Osteocyte (in vitro differentiated cells): ENCODE measurements around the gene ISM2. TPM values are rescaled to one million over a fixed set of nuclear protein-coding genes. Genes with fewer than 3 reads are reported as not detected.
"Not testable (repeated sequence)": the region's sequence is repeated elsewhere in the genome, so short reads cannot be mapped to it uniquely, and the experiment has no call there.

Experiments used
- DNase-seq: peaks from one replicate; pipeline ENCODE4 v3.0.0; 2021; ENCODE audit warnings: mixed read lengths; ENCODE audit not compliant: unreplicated experiment; ENCODE audit errors: extremely low spot score
- H3K27ac Mint-ChIP-seq: one replicate; pipeline ENCODE4 v1.8.0; 2021; ENCODE audit warnings: mild to moderate bottlenecking, mixed read lengths; ENCODE audit not compliant: unreplicated experiment
- H3K27me3 Mint-ChIP-seq: one replicate; pipeline ENCODE4 v1.8.0; 2021; ENCODE audit warnings: mixed read lengths; ENCODE audit not compliant: unreplicated experiment
- H3K36me3 Mint-ChIP-seq: one replicate; pipeline ENCODE4 v1.8.0; 2021; ENCODE audit warnings: mixed read lengths; ENCODE audit not compliant: unreplicated experiment
- H3K4me1 Mint-ChIP-seq: one replicate; pipeline ENCODE4 v1.8.0; 2021; ENCODE audit warnings: mixed read lengths; ENCODE audit not compliant: unreplicated experiment
- H3K4me3 Mint-ChIP-seq: one replicate; pipeline ENCODE4 v1.8.0; 2021; ENCODE audit warnings: mild to moderate bottlenecking, moderate library complexity, mixed read lengths; ENCODE audit not compliant: unreplicated experiment
- H3K9me3 Mint-ChIP-seq: one replicate; pipeline ENCODE4 v1.8.0; 2021; ENCODE audit warnings: mixed read lengths; ENCODE audit not compliant: unreplicated experiment
- long read RNA-seq: library from polyadenylated mRNA; unstranded; transcript quantifications from one replicate; pipeline ENCODE4 v2.0.0, GENCODE V29; 2021
- total RNA-seq: library from RNA; stranded (reverse); gene quantifications from 2 replicates; pipeline ENCODE4 v1.2.1, GENCODE V29; 2021
- TF ChIP-seq, protein P1 (sequence below): fragments of 200-600 bp; sonication (generic); IDR thresholded peaks from 2 replicates; pipeline ENCODE4 v1.5.0; 2021; ENCODE audit warnings: antibody characterized with exemption, mild to moderate bottlenecking, moderate library complexity

Gene ISM2
- not detected in 2 replicates for total RNA-seq
- long read RNA-seq: 0 reads

DNA sequence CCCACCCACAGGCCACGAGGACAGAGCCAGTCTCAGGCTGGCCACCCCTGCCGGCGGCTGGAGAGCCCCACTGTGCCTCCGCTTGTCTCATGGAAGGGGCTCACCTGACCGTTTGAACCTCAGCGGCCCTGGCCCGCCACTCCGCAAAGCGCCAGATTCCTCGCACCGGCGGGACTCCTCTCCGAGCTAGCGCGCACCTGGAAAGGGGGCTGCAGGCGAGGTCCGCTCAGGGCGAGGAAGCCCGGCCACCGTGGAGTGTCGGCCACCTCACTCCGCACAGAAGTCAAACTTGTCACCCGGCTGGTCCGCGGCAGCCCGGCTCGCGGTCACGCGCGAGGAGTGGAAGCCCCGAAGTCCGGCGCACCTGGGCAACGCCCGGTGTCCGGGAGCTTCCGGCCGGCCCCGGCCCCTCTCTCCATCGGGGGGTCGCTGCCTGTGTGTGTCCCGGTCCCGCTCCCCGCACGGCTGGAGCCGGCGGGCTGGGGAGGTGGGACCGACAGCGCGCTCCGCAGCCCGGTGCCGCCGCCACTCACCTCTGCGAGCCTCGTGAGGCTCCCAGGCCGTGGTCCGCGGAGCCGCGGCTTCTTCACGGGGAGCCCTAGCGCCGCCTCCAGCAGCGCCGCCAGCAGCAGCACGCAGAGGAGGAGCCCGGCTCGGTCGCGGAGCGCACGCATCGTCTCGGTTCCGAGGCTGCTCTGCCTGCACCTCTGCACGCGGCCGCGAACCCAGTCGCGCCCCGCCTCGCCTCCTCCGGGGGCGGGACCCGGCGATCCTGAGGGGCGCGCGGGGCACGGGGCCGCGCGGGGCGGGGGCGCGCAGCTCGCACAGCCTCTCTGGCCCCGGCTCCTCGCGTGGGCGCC lies at the start of gene ISM2:
TSS of gene ISM2 (minus strand) at position 697 of the 860 bp plus-strand sequence. CDS start at position 674, 23 bp downstream.
- H3K9me3 Mint-ChIP-seq: peaks cover 3% of the 10 kb centered on the region
- H3K4me3 Mint-ChIP-seq: peak within 1 kb of the TSS; percentile 62
- DNase-seq: no peak
- TF ChIP-seq, protein P1, sequence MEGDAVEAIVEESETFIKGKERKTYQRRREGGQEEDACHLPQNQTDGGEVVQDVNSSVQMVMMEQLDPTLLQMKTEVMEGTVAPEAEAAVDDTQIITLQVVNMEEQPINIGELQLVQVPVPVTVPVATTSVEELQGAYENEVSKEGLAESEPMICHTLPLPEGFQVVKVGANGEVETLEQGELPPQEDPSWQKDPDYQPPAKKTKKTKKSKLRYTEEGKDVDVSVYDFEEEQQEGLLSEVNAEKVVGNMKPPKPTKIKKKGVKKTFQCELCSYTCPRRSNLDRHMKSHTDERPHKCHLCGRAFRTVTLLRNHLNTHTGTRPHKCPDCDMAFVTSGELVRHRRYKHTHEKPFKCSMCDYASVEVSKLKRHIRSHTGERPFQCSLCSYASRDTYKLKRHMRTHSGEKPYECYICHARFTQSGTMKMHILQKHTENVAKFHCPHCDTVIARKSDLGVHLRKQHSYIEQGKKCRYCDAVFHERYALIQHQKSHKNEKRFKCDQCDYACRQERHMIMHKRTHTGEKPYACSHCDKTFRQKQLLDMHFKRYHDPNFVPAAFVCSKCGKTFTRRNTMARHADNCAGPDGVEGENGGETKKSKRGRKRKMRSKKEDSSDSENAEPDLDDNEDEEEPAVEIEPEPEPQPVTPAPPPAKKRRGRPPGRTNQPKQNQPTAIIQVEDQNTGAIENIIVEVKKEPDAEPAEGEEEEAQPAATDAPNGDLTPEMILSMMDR: no peak
- H3K36me3 Mint-ChIP-seq: no peaks in the 10 kb centered on the region
- peaks cover 3% of the 10 kb centered on the region for H3K4me1 Mint-ChIP-seq
- no peak within 1 kb of the TSS for H3K27ac Mint-ChIP-seq
- peaks cover 16% of the 10 kb centered on the region for H3K27me3 Mint-ChIP-seq

DNA sequence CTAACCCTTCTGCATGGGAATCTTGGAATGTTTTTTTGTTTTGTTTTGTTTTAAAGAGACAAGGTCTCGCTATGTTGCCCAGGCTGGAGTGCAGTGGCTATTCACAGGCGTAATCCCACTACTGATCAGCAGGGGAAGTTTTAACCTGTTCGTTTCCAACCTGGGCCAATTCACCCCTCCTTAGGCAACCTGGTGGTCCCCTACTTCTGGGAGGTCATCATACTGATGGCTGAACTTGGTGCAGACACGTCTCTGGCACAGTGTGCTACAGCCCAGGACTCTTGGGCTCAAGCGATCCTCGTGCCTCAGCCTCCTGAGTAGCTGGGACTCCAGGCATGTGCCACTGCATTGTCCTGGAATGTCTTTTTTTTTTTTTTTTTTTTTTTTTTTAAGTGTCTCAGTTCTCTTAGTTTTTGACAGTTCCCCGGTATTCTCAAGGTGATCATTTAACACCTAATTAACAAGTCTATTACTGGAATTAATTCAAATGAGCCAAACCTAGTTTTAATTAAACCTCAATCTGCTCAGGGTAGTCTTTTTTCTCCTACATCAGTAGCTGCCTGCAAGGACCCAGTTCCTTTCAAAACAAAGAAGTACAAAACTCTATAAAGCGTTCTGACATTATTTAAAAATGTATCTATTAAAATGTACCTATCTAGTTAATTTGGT lies 49.0 kb upstream of the ISM2 start:
- Mint-ChIP-seq H3K4me1 (peaks cover 3% of the 10 kb centered on the region), H3K36me3 (peaks cover 16% of the 10 kb centered on the region), H3K9me3 (no peaks in the 10 kb centered on the region), H3K27me3 (no peaks in the 10 kb centered on the region), H3K27ac (no peak overlapping the region), H3K4me3 (no peak overlapping the region)
- TF ChIP-seq, protein P1: peak; percentile 11
- no peak for DNase-seq

DNA sequence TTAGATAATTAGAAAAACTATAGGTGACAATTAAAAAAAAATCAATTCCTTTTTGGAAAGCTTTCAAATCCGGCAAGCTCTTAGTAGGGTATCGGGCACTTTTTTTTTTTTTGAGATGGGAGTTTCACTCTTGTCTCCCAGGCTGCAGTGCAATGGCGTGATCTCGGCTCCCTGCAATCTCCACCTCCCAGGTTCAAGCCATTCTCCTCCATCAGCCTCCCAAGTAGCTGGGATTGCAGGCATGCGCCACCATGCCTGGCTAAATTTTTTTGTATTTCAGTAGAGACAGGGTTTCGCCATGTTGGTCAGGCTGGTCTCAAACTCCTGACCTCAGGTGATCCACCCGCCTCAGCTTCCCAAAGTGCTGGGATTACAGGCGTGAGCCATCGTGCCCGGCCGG lies 46.6 kb upstream of the ISM2 start:
- H3K4me3 Mint-ChIP-seq, H3K4me1 Mint-ChIP-seq, H3K27ac Mint-ChIP-seq, DNase-seq, H3K9me3 Mint-ChIP-seq, H3K27me3 Mint-ChIP-seq: not testable (repeated sequence)
- H3K36me3 Mint-ChIP-seq: peaks cover 13% of the 10 kb centered on the region

DNA sequence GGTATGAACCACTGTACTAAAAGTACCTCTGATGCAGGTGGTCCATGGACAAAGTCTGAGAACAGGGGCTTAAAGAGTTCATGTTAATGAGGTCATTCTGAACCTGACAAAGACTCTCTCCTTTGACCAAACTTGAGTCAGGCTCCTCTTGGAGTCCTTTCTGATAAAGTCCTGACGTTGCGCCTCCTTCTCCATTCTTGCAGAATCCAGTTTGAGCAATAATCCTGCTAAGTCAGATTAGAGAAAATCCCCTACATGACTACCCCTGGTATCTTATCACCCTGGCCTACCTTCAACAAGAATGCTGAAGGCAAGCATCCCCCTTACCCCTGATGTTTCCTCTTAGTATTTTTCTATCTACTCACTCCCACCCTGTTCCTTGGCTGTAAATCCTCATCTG lies 46.0 kb upstream of the ISM2 start:
- Mint-ChIP-seq H3K4me1 (peaks cover 7% of the 10 kb centered on the region), H3K27ac (no peak overlapping the region), H3K9me3 (no peaks in the 10 kb centered on the region), H3K27me3 (no peaks in the 10 kb centered on the region), H3K36me3 (peaks cover 13% of the 10 kb centered on the region), H3K4me3 (no peak overlapping the region)
- TF ChIP-seq, protein P1: no peak
- no peak for DNase-seq

DNA sequence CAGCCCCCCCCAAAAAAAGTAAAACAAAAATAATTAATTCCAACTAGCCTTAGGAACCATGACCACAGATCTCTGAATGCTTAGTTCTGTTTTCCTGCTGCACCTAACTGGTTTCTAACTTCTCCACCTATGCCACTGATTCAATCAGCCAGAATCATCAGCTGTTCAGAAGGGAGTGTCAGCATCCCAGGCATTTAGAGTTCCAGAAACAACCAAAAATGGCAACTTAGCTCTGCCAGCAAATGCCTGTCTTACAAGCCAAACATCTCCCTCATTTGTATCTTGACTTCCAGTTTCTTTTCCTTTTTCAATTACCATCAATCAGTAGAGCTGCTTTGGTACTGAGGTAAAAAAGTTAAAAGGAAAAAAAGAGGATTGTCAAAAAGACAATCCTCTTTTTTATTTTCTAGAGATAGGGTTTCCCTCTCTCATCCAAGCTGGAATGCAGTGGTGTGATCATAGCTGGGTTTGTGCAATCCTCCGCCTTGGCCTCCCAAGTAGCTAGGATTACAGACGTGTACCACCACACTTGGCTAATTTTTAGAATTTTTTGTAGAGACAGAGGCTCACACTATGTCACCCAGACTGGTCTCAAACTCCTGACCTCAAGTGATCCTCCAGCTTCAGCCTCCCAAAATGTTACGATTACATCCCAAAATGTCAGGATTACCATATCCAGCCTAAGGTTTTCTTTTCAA lies 45.2 kb upstream of the ISM2 start:
- peaks cover 7% of the 10 kb centered on the region for H3K4me1 Mint-ChIP-seq
- H3K9me3 Mint-ChIP-seq: no peaks in the 10 kb centered on the region
- H3K4me3 Mint-ChIP-seq: no peak overlapping the region
- no peak for DNase-seq
- TF ChIP-seq, protein P1: no peak
- no peak overlapping the region for H3K27ac Mint-ChIP-seq
- H3K36me3 Mint-ChIP-seq: peaks cover 13% of the 10 kb centered on the region
- no peaks in the 10 kb centered on the region for H3K27me3 Mint-ChIP-seq
